HG03521 (cell line): ENCODE results near the gene NLRC4.
A peak's percentile ranks its signal among the peaks of the same experiment; 100 is the strongest.
"Not testable (repeated sequence)": the region's sequence is repeated elsewhere in the genome, so short reads cannot be mapped to it uniquely, and the experiment has no call there.

Experiments
- ATAC-seq: cut with Tn5 transposase; IDR thresholded peaks from one replicate; pipeline ENCODE4 v1.9.1; 2021; ENCODE audit warnings: mild to moderate bottlenecking, moderate library complexity; ENCODE audit not compliant: unreplicated experiment

NLRC4 gene

GRCh38 chr2:32264422-32265105, at the start of gene NLRC4:
TSS of gene NLRC4 (minus strand) at chr2:32264886. CDS start at chr2:32256775, 8,111 bp downstream.
- peak; percentile 89 for ATAC-seq

DNA sequence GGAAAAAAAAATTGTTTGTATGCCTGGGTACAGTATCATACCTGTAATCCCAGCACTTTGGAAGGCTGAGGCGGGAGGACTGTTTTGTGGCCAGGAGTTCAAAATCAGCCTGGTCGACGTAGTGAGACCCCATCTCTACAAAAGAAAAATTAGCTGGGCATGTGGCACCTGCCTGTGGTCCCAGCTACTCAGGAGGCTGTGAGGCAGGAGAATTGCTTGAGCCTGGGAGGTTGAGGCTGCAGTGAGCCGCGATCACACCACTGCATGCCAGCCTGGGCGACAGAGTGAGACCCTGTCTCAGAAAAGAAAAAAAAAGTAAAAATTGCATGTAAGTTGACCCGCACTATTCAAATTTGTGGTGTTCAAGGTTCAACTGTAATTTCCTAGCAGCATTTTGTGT, 45.9 kb upstream of the NLRC4 start:
- ATAC-seq: no peak

DNA sequence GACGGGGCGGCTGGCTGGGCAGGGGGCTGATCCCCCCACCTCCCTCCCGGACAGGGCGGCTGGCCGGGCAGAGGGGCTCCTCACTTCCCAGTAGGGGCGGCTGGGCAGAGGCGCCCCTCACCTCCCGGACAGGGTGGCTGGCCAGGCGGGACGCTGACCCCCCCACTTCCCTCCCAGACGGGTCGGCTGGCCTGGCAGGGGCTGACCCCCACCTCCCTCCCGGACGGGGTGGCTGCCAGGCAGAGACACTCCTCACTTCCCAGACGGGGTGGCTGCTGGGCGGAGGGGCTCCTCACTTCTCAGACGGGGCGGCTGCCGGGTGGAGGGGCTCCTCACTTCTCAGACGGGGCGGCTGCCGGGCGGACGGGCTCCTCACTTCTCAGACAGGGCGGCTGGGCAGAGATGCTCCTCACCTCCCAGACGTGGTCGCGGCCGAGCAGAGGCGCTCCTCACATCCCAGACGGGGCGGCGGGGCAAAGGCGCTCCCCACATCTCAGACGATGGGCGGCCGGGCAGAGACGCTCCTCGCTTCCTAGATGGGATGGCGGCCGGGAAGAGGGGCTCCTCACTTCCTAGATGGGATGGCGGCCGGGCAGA, 29.4 kb upstream of the NLRC4 start:
- not testable (repeated sequence) for ATAC-seq

DNA sequence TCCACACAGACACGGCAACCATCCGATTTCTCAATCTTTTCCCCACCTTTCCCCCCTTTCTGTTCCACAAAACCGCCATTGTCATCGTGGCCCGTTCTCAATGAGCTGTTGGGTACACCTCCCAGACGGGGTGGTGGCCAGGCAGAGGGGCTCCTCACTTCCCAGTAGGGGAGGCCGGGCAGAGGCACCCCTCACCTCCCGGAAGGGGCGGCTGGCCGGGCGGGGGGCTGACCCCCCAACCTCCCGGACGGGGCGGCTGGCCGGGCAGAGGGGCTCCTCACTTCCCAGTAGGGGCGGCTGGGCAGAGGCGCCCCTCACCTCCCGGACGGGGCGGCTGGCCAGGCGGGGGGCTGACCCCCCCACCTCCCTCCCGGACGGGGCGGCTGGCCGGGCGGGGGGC, 28.8 kb upstream of the NLRC4 start:
- ATAC-seq: not testable (repeated sequence)

- ATAC-seq: no peak
Measured at GRCh38 chr2:32291746-32292145, 27.1 kb upstream of the NLRC4 start.

- ATAC-seq: no peak
Measured at GRCh38 chr2:32290000-32290339, 25.3 kb upstream of the NLRC4 start.

DNA sequence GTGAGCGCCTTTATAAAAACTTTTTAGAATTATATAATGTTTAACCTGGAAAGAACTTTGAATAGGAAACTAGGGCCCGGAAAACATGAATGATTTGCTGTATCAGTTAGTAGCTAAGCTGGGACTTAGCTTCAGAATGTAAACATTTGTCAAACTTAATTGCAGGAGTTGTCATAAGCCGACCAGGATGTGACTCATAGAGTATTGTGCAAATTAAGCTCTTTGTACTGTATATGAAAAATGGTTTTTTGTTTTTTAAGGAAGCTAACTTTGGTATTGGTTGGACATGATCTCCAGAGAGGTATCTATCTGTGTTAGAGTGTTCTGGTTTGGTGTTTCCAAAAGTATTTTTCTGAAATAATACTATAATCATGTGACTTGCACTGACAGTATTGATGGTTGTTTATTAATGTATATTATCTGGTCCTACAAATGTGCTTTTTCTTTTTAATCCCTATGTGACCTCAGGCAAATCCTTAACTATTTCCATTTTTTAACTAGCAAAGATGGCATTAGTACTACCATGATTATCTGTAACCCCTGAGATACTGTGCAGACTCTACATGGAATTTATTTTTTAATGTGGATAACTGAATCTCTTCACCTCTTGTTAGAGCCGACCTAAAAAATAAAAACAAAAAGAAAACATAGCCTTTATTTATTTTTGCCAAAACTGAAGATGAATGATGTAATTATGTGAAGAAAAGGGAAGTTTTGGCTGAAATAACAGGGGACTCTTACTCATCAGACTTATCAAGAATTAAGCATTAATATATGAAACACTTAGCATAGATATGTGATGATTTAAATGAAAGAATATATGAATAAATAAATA, 24.7 kb upstream of the NLRC4 start:
- ATAC-seq: no peak

GRCh38 chr2:32284321-32284720, 19.6 kb upstream of the NLRC4 start:
- no peak for ATAC-seq

DNA sequence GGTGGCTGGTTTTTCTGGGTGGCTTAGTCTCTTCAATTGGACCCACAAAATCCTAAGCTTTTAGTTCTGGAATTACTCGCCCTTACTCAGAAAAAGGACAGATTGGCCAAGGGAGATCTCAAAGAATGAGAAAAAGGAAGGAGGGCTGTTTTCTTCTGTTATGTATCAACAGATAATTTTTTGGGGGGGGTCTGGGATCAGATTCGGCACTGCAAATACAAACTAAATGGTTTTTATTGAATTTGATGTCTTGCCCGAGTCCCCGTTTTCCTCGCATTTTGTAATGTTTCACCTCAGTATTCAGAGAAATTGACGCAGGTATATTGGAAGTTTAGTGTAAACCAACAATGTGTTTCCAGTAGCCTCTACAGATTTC, 13.8 kb upstream of the NLRC4 start:
- ATAC-seq: no peak

- peak; percentile 98 for ATAC-seq
Measured at GRCh38 chr2:32277674-32278477, 13.2 kb upstream of the NLRC4 start, which contains the start of gene YIPF4. TSS of gene YIPF4 (plus strand) at chr2:32277904. CDS start at chr2:32278156, 252 bp downstream.

DNA sequence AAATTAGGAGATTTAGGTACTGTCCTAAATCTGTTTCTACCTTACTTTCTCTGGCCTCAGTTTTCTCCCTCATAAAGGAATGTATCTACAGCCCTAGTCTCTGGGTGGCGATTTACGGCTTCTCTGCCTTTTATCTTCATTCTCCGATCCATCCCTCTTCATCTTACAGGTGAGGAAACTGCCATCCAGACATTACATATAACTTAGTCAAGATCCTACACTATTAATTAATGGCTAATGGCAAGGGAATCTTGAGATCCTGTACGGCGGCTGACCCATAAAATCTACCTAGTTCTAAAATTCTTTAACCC, 12.6 kb upstream of the NLRC4 start:
- no peak for ATAC-seq

DNA sequence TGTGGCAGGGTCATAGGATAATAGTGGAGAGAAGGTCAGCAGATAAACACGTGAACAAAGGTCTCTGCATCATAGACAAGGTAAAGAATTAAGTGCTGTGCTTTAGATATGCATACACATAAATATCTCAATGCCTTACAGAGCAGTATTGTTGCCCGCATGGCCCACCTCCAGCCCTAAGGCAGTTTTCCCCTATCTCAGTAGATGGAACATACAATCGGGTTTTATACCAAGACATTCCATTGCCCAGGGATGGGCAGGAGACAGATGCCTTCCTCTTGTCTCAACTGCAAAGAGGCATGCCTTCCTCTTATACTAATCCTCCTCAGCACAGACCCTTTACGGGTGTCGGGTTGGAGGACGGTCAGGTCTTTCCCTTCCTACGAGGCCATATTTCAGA, 11.1 kb upstream of the NLRC4 start:
- ATAC-seq: not testable (repeated sequence)

DNA sequence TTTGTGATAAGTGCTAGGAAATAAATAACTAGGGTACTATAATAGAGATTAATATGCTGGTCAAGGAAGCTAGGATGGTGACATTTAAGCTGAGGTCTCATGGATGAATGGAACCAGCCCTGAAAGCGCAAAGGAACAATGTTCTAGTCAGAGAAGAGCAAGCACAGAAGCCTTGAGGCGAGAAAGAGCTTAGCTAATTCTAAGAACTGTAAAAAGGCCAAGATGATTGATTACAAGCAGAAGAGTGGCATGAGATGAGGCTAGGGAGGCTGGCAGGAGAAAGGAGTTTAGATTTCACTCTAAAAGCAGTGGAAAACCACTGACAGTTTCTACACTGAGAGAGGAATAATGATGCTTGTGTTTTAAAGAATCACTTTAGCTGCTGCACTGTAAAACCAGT, 9.6 kb upstream of the NLRC4 start:
- ATAC-seq: no peak

GRCh38 chr2:32272279-32272678, 7.6 kb upstream of the NLRC4 start:
- ATAC-seq: no peak

- no peak for ATAC-seq
Measured at GRCh38 chr2:32271063-32271462, 6.4 kb upstream of the NLRC4 start.

- no peak for ATAC-seq
Measured at GRCh38 chr2:32262105-32262504, 2.6 kb downstream of the NLRC4 start.

DNA sequence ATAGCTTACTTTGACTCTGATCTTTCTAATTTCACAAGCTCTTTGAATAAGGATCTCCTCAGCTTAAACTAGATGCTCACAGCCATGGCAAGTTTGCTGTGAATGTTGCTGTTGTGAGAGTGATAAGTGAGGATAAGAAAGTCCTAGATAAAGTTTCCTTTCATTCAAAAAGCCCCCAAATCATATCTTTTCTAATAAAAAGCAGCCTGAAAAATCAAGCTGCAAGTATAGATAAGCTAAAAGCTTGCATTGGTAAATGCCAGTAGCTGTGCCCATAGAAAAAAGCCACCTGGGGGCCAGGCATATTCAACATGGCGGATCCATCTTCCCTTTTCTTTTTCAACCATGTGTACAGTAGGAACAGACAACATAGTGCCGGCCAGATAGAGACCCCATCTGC, 4.3 kb downstream of the NLRC4 start:
- no peak for ATAC-seq

GRCh38 chr2:32258242-32258641, 6.4 kb downstream of the NLRC4 start:
- no peak for ATAC-seq

DNA sequence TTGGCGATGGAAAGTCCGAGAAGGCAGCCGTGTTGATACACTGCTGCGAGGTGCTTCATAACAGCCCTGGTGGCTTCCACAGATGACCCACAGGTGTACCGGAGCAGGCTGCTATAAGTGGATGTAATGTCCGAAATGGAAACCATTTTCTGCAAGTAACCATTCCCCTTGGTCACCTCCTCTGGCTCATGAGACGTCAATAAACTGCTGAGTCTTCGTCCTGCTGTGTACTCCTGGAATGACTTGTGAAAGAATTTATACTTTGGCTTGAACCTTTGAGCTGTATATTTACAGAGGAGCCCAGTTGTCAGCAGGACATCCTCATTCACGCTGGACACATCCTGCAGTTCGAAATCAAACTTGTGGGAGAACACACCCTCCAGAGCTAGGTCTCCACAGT, 14.4 kb downstream of the NLRC4 start:
- no peak for ATAC-seq

DNA sequence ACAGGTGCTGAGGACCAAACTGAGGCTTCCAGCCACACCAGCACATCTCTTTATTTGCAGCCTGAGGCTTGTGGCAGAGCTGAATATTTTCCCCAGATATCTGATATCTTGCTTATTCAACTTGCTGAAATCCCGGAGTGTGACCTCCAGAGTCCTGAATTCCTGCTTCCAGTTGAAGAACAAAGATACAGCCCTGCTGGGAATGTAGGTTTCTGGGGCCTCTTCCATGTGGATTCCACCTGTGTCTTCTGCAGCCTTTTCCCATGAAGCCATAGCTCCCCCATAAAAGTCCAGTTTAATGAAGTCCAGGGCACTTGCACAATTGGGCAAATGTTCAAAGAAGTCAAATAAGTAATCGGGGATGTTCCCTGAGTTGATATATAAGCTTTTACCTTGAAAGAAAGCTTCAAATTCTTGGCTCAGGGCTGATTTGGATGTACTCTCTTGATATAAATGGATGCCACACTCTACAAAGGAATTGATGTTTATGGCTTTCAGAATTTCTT, 14.9 kb downstream of the NLRC4 start:
- no peak for ATAC-seq

GRCh38 chr2:32248299-32248698, 16.4 kb downstream of the NLRC4 start:
- ATAC-seq: no peak
